Activated CD4-positive, alpha-beta memory T cell treated with anti-CD3 and anti-CD28 coated beads for 36 hours (primary cell): Measurements from ENCODE around the gene AOX1. TPM values are rescaled to one million over a fixed set of nuclear protein-coding genes. Genes with fewer than 3 reads are reported as not detected.
"Not testable (repeated sequence)": the region's sequence is repeated elsewhere in the genome, so short reads cannot be mapped to it uniquely, and the experiment has no call there.

Source experiments
- CTCF ChIA-PET: fragments of 350-600 bp; sonication (Branson Sonifier 250); formaldehyde crosslinking; loops from one replicate; lab custom pipeline; 2021; ENCODE audit warnings: antibody characterized with exemption, inconsistent platforms; lab: Charles Lee
- POLR2A ChIA-PET: fragments of 350-600 bp; sonication (Branson Sonifier 250); formaldehyde crosslinking; loops from one replicate; lab custom pipeline; 2021; ENCODE audit warnings: antibody characterized with exemption; lab: Charles Lee
- DNase-seq: peaks from one replicate; pipeline ENCODE4 v3.0.0-alpha.2; 2020
- H3K27ac Mint-ChIP-seq: one replicate; pipeline ENCODE4 v1.8.0; 2021; ENCODE audit warnings: mixed read lengths
- H3K27me3 Mint-ChIP-seq: one replicate; pipeline ENCODE4 v1.8.0; 2021; ENCODE audit warnings: mixed read lengths
- H3K36me3 Mint-ChIP-seq: one replicate; pipeline ENCODE4 v1.8.0; 2021; ENCODE audit warnings: mixed read lengths
- H3K4me1 Mint-ChIP-seq: one replicate; pipeline ENCODE4 v1.8.0; 2021; ENCODE audit warnings: low read depth, mixed read lengths
- H3K4me3 Mint-ChIP-seq: one replicate; pipeline ENCODE4 v1.8.0; 2021; ENCODE audit warnings: mild to moderate bottlenecking, mixed read lengths
- H3K9me3 Mint-ChIP-seq: one replicate; pipeline ENCODE4 v1.8.0; 2021; ENCODE audit warnings: mixed read lengths
- intact Hi-C: fragments of 100-400 bp; cut with micrococcal nuclease; formaldehyde crosslinking; loops from one replicate; pipeline ENCODE4 v1.15.1; 2023
- total RNA-seq, 2 experiments: library from RNA; stranded (reverse); gene quantifications; one replicate each; pipeline ENCODE4 v1.2.3, GENCODE V29; 2021

The AOX1 gene
- total RNA-seq, 2 experiments from 2014 or later, result 0.38 to 1.1 TPM

DNA sequence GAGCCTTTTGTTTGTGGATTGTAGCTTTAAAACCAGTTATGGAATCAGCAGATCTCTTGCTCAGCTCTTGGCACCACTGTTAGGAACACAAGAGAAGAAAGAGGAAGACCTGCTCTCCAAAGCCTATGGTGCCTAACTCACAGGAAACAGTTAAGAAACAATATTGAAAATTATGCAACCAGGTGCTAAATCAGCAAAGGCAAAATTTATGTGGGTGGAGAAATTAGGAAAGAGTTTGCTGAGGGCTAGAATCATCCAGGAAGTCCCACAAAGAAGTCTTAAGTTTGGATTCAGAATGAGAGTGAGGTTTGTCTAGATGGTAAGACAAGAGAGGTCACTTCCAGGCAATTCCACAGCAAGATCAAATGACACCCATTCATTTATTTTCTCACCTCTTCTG is 49.4 kb downstream of the AOX1 start:
- DNase-seq, result no peak
- peaks cover 22% of the 10 kb centered on the region for H3K27me3 Mint-ChIP-seq
- no peaks in the 10 kb centered on the region for H3K36me3 Mint-ChIP-seq
- no peaks in the 10 kb centered on the region for H3K4me1 Mint-ChIP-seq
- intact Hi-C loops, result no loop called here
- no peaks in the 10 kb centered on the region for H3K9me3 Mint-ChIP-seq
- H3K27ac Mint-ChIP-seq, result no peak overlapping the region
- CTCF ChIA-PET, result no interaction called here
- POLR2A ChIA-PET, result no interaction called here
- H3K4me3 Mint-ChIP-seq, result no peak overlapping the region

GRCh38 chr2:200637901-200638300 is 52.1 kb downstream of the AOX1 start:
- H3K9me3 Mint-ChIP-seq, result no peaks in the 10 kb centered on the region
- peaks cover 22% of the 10 kb centered on the region for H3K27me3 Mint-ChIP-seq
- ChIA-PET POLR2A (no interaction called here), CTCF (no interaction called here)
- no peaks in the 10 kb centered on the region for H3K36me3 Mint-ChIP-seq
- intact Hi-C loops, result no loop called here
- no peak for DNase-seq
- H3K27ac Mint-ChIP-seq, result no peak overlapping the region
- no peaks in the 10 kb centered on the region for H3K4me1 Mint-ChIP-seq
- no peak overlapping the region for H3K4me3 Mint-ChIP-seq

GRCh38 chr2:200640176-200640575 is 54.4 kb downstream of the AOX1 start:
- H3K27me3 Mint-ChIP-seq, result peaks cover 20% of the 10 kb centered on the region
- H3K4me1 Mint-ChIP-seq, result no peaks in the 10 kb centered on the region
- no peaks in the 10 kb centered on the region for H3K9me3 Mint-ChIP-seq
- CTCF ChIA-PET, result no interaction called here
- DNase-seq, result no peak
- H3K27ac Mint-ChIP-seq, result no peak overlapping the region
- H3K4me3 Mint-ChIP-seq, result no peak overlapping the region
- POLR2A ChIA-PET, result no interaction called here
- intact Hi-C loops, result no loop called here
- no peaks in the 10 kb centered on the region for H3K36me3 Mint-ChIP-seq

- ChIA-PET POLR2A (no interaction called here), CTCF (no interaction called here)
- intact Hi-C loops, result no loop called here
- Mint-ChIP-seq H3K4me3 (no peak overlapping the region), H3K27ac (no peak overlapping the region), H3K9me3 (no peaks in the 10 kb centered on the region), H3K27me3 (peaks cover 16% of the 10 kb centered on the region), H3K36me3 (no peaks in the 10 kb centered on the region), H3K4me1 (no peaks in the 10 kb centered on the region)
- DNase-seq, result no peak
Observed at GRCh38 chr2:200640901-200641300, 55.1 kb downstream of the AOX1 start.

DNA sequence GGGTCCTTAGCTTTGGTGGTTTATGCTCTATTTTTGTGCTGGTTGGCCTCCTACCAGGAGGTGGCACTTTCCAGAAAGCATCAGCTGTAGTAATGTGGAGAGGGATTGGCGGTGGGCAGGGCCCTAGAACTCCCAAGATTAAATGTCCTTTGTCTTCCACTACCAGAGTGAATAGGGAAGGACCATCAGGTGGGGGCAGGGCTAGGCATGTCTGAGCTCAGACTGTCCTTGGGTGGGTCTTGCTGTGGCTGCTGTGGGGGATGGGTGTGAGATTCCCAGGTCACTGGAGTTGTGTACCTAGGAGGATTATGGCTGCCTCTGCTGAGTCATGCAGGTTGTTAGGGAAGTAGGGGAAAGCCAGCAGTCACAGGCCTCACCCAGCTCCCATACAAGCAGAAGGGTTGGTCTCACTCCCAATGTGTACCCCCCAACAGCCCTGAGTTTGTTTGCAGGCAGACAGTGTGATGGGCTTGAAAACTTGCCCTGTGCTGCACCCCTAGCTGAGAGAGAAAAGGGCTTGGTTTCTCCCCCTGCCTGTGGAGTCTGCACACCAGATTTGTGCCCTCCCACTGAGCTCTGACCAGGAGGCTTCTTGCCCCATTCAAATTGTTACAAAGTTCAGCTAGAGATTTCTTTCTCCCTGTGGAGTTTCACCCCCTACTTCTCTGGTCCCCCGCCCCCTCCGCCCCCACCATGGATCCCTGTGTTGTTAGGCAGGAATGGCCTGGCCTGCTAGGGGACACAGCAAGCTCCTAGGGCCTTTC is 62.9 kb downstream of the AOX1 start:
- DNase-seq, H3K4me1 Mint-ChIP-seq, H3K4me3 Mint-ChIP-seq, POLR2A ChIA-PET, CTCF ChIA-PET, H3K27ac Mint-ChIP-seq, intact Hi-C loops, H3K9me3 Mint-ChIP-seq, H3K36me3 Mint-ChIP-seq: not testable (repeated sequence)
- peaks cover 19% of the 10 kb centered on the region for H3K27me3 Mint-ChIP-seq

DNA sequence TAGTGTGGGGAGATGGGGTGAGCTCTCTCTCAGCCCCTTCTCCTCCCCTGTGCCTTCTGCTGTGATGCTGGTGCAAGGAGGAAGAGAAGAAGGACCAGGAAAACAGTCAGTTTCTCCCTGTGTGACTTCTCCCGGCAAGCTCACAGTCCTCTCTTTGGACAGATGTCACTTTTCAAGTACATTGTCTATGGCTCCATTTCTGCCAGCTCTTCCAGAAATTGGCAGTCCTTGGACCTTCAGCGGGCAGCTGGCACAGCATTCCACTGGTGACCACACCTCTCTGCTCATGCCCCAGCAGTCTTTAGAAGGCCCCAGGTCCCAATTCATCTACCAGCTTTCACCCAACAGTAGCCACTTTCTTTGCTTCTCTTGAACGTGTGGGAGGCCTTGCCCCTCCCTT is 63.9 kb downstream of the AOX1 start:
- no peaks in the 10 kb centered on the region for H3K9me3 Mint-ChIP-seq
- peaks cover 19% of the 10 kb centered on the region for H3K27me3 Mint-ChIP-seq
- H3K36me3 Mint-ChIP-seq, result no peaks in the 10 kb centered on the region
- intact Hi-C loops, result no loop called here
- no peak for DNase-seq
- H3K27ac Mint-ChIP-seq, result no peak overlapping the region
- H3K4me1 Mint-ChIP-seq, result no peaks in the 10 kb centered on the region
- ChIA-PET CTCF (no interaction called here), POLR2A (no interaction called here)
- H3K4me3 Mint-ChIP-seq, result no peak overlapping the region

DNA sequence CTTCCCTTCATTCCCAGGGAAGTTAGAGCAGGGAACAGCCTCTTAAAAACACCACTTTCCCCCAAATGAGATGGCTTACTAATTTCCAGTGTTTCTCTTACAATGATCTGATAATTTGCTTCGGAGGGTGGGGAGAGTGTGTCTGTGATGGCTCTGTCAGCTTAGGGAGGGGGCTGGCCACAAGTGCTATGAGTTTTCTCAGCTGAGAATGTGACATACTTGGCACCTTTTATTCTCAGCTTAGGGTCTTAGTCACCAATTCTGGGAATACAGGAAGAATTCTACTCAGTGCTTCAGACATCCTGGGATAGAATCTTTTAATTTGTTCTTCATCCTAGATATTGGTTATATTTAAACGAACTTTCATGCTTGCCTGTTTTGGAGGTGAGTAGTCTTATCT is 64.4 kb downstream of the AOX1 start:
- POLR2A ChIA-PET, result no interaction called here
- no peak for DNase-seq
- Mint-ChIP-seq H3K4me1 (no peaks in the 10 kb centered on the region), H3K9me3 (no peaks in the 10 kb centered on the region), H3K4me3 (no peak overlapping the region), H3K36me3 (no peaks in the 10 kb centered on the region), H3K27me3 (peaks cover 19% of the 10 kb centered on the region), H3K27ac (no peak overlapping the region)
- CTCF ChIA-PET, result no interaction called here
- intact Hi-C loops, result no loop called here

- H3K4me1 Mint-ChIP-seq, result no peaks in the 10 kb centered on the region
- ChIA-PET POLR2A (no interaction called here), CTCF (no interaction called here)
- no peak overlapping the region for H3K4me3 Mint-ChIP-seq
- peaks cover 18% of the 10 kb centered on the region for H3K27me3 Mint-ChIP-seq
- DNase-seq, result no peak
- H3K9me3 Mint-ChIP-seq, result no peaks in the 10 kb centered on the region
- no peak overlapping the region for H3K27ac Mint-ChIP-seq
- H3K36me3 Mint-ChIP-seq, result no peaks in the 10 kb centered on the region
- intact Hi-C loops, result no loop called here
Observed at GRCh38 chr2:200652158-200652557, 66.3 kb downstream of the AOX1 start.

DNA sequence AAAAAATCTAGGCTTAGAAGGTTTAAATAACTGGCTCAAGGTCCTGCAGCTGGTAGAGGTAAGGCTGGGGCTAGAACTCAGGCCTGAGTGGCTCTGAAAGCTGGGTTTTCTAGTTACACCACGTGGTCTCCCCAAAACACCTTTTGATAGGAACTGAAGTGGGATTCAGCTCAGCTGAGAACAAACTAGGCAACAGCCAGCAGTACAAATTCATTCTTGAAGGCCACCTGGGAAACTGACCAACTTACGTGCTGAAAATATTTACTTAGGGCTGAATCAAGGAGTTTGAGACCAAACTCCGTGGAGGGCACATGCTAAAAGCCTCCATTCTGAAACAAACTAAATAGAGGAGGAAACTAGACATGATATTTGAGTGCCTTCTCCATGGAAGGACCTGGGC is 67.2 kb downstream of the AOX1 start:
- H3K9me3 Mint-ChIP-seq, result no peaks in the 10 kb centered on the region
- intact Hi-C loops, result no loop called here
- H3K4me3 Mint-ChIP-seq, result no peak overlapping the region
- H3K4me1 Mint-ChIP-seq, result no peaks in the 10 kb centered on the region
- no peaks in the 10 kb centered on the region for H3K36me3 Mint-ChIP-seq
- DNase-seq, result no peak
- CTCF ChIA-PET, result no interaction called here
- POLR2A ChIA-PET, result no interaction called here
- no peak overlapping the region for H3K27ac Mint-ChIP-seq
- H3K27me3 Mint-ChIP-seq, result peaks cover 19% of the 10 kb centered on the region

DNA sequence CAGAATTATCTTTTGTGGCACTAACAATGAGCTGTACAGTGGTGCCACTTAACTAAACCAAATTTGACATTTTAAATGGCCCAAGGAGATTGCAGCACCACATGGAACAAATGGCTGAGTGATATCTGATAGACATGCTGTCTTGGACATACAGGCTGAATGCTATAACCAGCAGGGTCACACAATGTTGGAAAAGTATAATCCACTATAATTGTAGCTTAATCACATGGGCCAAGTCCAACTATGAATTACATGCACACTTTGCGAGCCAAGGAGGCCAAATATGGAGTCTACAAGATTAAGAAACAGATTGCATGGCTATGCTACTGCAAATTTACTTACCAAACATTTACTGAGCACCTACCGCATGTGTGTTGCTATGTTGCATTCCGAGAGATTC is 69.0 kb downstream of the AOX1 start:
- intact Hi-C loops, result no loop called here
- H3K36me3 Mint-ChIP-seq, result no peaks in the 10 kb centered on the region
- no peaks in the 10 kb centered on the region for H3K4me1 Mint-ChIP-seq
- no peaks in the 10 kb centered on the region for H3K9me3 Mint-ChIP-seq
- peaks cover 19% of the 10 kb centered on the region for H3K27me3 Mint-ChIP-seq
- CTCF ChIA-PET, result interaction anchor here (0.6 kb wide), 1 partner anchor 1059 kb away, joined by 3 read pairs; no protein-coding TSS in a partner anchor
- no peak overlapping the region for H3K27ac Mint-ChIP-seq
- no peak overlapping the region for H3K4me3 Mint-ChIP-seq
- DNase-seq, result no peak
- POLR2A ChIA-PET, result no interaction called here

GRCh38 chr2:200655918-200656580 is 70.2 kb downstream of the AOX1 start:
- POLR2A ChIA-PET, result no interaction called here
- intact Hi-C loops, result no loop called here
- Mint-ChIP-seq H3K4me1 (no peaks in the 10 kb centered on the region), H3K27me3 (peaks cover 25% of the 10 kb centered on the region), H3K4me3 (no peak overlapping the region), H3K9me3 (no peaks in the 10 kb centered on the region), H3K36me3 (no peaks in the 10 kb centered on the region), H3K27ac (no peak overlapping the region)
- CTCF ChIA-PET, result no interaction called here
- no peak for DNase-seq

DNA sequence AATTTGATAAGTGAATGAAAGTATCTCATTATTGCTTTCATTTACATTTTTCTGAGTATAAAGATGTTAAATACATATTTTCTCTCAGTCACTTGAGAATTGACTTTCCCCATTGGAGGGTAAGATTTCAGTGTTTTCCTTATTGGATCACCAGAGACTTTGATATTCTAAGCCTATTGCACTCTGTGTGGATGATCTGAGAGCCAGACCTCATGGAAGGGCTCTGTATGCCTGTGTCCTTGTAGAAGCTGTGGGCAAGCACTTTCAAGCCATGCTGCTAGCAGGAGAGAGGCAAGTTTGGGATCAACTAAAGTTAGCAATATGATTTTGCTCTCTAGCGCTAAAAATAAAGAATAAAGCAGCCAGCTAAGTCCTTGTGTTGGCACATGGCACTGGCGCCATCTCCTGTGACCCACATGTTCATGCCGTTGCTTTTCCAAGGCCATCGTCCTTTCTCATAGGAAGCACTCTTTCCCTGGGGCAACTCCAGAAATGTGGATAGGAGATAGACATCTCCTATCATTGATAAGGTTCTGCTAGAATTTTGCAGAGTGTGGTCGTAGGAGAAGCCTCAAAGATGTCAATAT is 72.6 kb downstream of the AOX1 start:
- H3K36me3 Mint-ChIP-seq, result no peaks in the 10 kb centered on the region
- no peak overlapping the region for H3K4me3 Mint-ChIP-seq
- no peak overlapping the region for H3K27ac Mint-ChIP-seq
- no peaks in the 10 kb centered on the region for H3K9me3 Mint-ChIP-seq
- ChIA-PET POLR2A (no interaction called here), CTCF (interaction anchor here (0.6 kb wide), 1 partner anchor 411 kb away, joined by 3 read pairs; no protein-coding TSS in a partner anchor)
- no peak for DNase-seq
- peaks cover 34% of the 10 kb centered on the region for H3K27me3 Mint-ChIP-seq
- H3K4me1 Mint-ChIP-seq, result no peaks in the 10 kb centered on the region
- intact Hi-C loops, result no loop called here
